ENCODE results near the gene LRRC34. TPM values are rescaled to one million over a fixed set of nuclear protein-coding genes. Genes with fewer than 3 reads are reported as not detected.

The LRRC34 gene
- total RNA-seq, 1 experiment from 2014 or later = 9.7 TPM

DNA sequence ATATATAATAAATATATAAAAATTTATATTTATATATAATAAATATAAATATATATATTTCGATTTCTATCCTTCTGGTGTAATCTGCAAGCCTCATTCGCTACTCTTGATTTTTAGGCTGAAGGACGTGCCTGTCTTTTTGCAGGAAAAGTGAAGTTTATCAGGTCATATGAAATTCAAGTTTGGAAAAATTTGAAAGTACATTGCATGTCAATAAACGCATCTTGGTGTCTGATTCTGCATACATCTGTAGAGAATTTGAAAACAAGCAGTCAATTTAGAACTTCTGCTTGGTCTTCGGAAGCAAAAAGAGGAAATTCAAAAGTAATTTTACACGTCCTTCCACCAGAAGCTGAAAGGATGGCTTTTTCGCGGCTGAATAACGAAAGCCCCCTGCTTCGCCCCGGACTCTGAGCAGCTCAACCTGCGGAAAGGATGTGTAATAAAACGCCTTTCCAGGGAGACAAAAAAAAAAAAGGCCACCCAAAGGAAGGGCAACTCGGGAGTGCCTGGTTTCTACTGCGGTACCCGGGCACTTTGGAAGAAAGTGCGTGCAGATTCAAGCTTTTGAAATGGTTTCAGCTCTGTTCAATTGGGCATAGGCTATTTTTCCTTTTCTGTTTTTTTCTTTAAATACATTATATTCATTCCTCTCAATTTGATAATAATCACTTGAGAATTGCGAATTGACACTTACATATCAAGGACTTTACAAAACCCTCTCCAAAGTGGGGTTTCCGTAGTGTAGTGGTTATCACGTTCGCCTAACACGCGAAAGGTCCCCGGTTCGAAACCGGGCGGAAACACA, 41.0 kb downstream of the LRRC34 start:
- POLR2A ChIA-PET (ENCODE audit: low non-redundant PET) = no interaction called here
- BruUV-seq (replicated peaks) = no TSS peak
- peak; percentile 91 for DNase-seq (ENCODE audit: low spot score)
- Histone ChIP-seq H3K27me3 (replicated peaks; ENCODE audit: insufficient read depth, low read depth, low read length, poor library complexity) (no peaks in the 10 kb centered on the region), H3K27ac (ENCODE audit: low read depth, low read length, poor library complexity, severe bottlenecking) (peak overlapping the region; percentile 97), H3K4me3 (ENCODE audit: low read depth, low read length, poor library complexity, severe bottlenecking) (peak overlapping the region; percentile 76), H3K36me3 (ENCODE audit: insufficient read depth, low read length, poor library complexity, severe bottlenecking) (peaks cover 19% of the 10 kb centered on the region), H3K4me1 (ENCODE audit: insufficient read depth, low read length, poor library complexity, severe bottlenecking) (peaks cover 18% of the 10 kb centered on the region), H3K9me3 (ENCODE audit: low read depth, low read length, poor library complexity, severe bottlenecking) (no peaks in the 10 kb centered on the region)
- CTCF ChIA-PET = interaction anchor here (0.6 to 1.0 kb wide), 2 partner anchors 9 to 19 kb away, joined by 5 to 11 read pairs; no protein-coding TSS in a partner anchor
- intact Hi-C loops (cut with micrococcal nuclease; ENCODE audit: unreplicated experiment) = no loop called here
- TF ChIP-seq, protein P1, sequence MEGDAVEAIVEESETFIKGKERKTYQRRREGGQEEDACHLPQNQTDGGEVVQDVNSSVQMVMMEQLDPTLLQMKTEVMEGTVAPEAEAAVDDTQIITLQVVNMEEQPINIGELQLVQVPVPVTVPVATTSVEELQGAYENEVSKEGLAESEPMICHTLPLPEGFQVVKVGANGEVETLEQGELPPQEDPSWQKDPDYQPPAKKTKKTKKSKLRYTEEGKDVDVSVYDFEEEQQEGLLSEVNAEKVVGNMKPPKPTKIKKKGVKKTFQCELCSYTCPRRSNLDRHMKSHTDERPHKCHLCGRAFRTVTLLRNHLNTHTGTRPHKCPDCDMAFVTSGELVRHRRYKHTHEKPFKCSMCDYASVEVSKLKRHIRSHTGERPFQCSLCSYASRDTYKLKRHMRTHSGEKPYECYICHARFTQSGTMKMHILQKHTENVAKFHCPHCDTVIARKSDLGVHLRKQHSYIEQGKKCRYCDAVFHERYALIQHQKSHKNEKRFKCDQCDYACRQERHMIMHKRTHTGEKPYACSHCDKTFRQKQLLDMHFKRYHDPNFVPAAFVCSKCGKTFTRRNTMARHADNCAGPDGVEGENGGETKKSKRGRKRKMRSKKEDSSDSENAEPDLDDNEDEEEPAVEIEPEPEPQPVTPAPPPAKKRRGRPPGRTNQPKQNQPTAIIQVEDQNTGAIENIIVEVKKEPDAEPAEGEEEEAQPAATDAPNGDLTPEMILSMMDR (conservative IDR thresholded peaks at IDR 0.05; ENCODE audit: low read depth, low read length) = no peak
- no peak for TF ChIP-seq EZH2 (IDR thresholded peaks at IDR 0.05; ENCODE audit: borderline replicate concordance, low read depth, low read length, poor library complexity, severe bottlenecking)

GRCh38 chr3:169769287-169770181, 43.2 kb downstream of the LRRC34 start, which contains the start of gene ACTRT3:
Gene ACTRT3 (minus strand): TSS chr3:169769561. CDS start chr3:169769520, 41 bp downstream.
- CTCF ChIA-PET = interaction anchor here (0.6 kb wide), 1 partner anchor 570 kb away, joined by 9 read pairs; no protein-coding TSS in a partner anchor
- H3K4me3 ChIP-seq (ENCODE audit: low read depth, low read length, poor library complexity, severe bottlenecking) = peak within 1 kb of the TSS; percentile 57
- peaks cover under 1% of the 10 kb centered on the region for H3K36me3 ChIP-seq (ENCODE audit: insufficient read depth, low read length, poor library complexity, severe bottlenecking)
- no peaks in the 10 kb centered on the region for H3K27me3 ChIP-seq (replicated peaks; ENCODE audit: insufficient read depth, low read depth, low read length, poor library complexity)
- peaks cover 7% of the 10 kb centered on the region for H3K4me1 ChIP-seq (ENCODE audit: insufficient read depth, low read length, poor library complexity, severe bottlenecking)
- peak; percentile 82 for DNase-seq (ENCODE audit: low spot score)
- H3K27ac ChIP-seq (ENCODE audit: low read depth, low read length, poor library complexity, severe bottlenecking) = peak within 1 kb of the TSS; percentile 80
- H3K9me3 ChIP-seq (ENCODE audit: low read depth, low read length, poor library complexity, severe bottlenecking) = no peaks in the 10 kb centered on the region
- POLR2A ChIA-PET (ENCODE audit: low non-redundant PET) = interaction anchor here (0.6 kb wide), 1 partner anchor 763 kb away, joined by 12 read pairs; no protein-coding TSS in a partner anchor
- TF ChIP-seq, protein P1 (conservative IDR thresholded peaks at IDR 0.05; ENCODE audit: low read depth, low read length) = no peak; the same call in 1 of the 2 replicates
- TF ChIP-seq EZH2 (IDR thresholded peaks at IDR 0.05; ENCODE audit: borderline replicate concordance, low read depth, low read length, poor library complexity, severe bottlenecking) = no peak
- intact Hi-C loops (cut with micrococcal nuclease; ENCODE audit: unreplicated experiment) = loop anchor here (10.0 kb wide), 4 partner anchors 195 to 1035 kb away; partner anchors contain the start of gene SEC62
- BruUV-seq (replicated peaks) = no TSS peak

DNA sequence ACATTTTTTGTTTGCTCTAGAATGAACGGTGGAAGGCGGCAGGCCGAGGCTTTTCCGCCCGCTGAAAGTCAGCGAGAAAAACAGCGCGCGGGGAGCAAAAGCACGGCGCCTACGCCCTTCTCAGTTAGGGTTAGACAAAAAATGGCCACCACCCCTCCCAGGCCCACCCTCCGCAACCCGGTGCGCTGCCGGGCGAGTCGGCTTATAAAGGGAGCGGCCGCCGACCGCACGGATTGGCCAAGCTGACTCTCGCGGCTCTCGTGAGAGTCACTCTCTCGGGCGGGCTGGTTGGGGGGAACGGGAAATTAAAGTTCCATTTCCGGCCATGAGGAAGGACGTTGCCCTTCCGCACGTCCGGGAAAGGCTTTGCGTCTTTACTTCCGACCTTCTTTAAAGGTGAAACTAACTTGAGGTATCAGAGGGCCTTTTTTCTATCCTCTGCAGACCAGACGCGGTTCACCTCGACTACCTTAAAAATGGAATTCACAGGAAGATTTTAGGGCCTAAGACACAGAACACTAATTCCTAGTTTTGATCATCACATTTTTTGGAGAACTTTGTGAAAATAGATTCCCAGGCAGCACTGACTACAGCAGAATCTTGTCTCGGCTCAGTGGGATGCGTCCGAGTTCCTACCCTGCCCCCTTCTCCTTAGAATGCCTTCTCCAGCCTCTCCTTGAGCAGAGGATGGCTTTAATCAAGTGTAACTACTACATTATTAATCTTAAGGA, 47.7 kb downstream of the LRRC34 start, which contains the start of gene TERC:
TERC (minus strand) TSS at position 179 of the 731 bp plus-strand sequence.
- intact Hi-C loops (cut with micrococcal nuclease; ENCODE audit: unreplicated experiment) = loop anchor here (10.0 kb wide), 4 partner anchors 200 to 1040 kb away; partner anchors contain the start of gene SEC62
- H3K27ac ChIP-seq (ENCODE audit: low read depth, low read length, poor library complexity, severe bottlenecking) = peak within 1 kb of the TSS; percentile 90
- peak; percentile 92 for DNase-seq (ENCODE audit: low spot score)
- ChIA-PET POLR2A (ENCODE audit: low non-redundant PET) (no interaction called here), CTCF (no interaction called here)
- TF ChIP-seq EZH2 (IDR thresholded peaks at IDR 0.05; ENCODE audit: borderline replicate concordance, low read depth, low read length, poor library complexity, severe bottlenecking) = no peak
- TF ChIP-seq, protein P1 (conservative IDR thresholded peaks at IDR 0.05; ENCODE audit: low read depth, low read length) = no peak
- peak within 1 kb of the TSS; percentile 73 for H3K4me3 ChIP-seq (ENCODE audit: low read depth, low read length, poor library complexity, severe bottlenecking)
- no peaks in the 10 kb centered on the region for H3K36me3 ChIP-seq (ENCODE audit: insufficient read depth, low read length, poor library complexity, severe bottlenecking)
- no peaks in the 10 kb centered on the region for H3K27me3 ChIP-seq (replicated peaks; ENCODE audit: insufficient read depth, low read depth, low read length, poor library complexity)
- no peaks in the 10 kb centered on the region for H3K4me1 ChIP-seq (ENCODE audit: insufficient read depth, low read length, poor library complexity, severe bottlenecking)
- H3K9me3 ChIP-seq (ENCODE audit: low read depth, low read length, poor library complexity, severe bottlenecking) = no peaks in the 10 kb centered on the region
- BruUV-seq (replicated peaks) = TSS peak; percentile 86

Measured in A673 (cell line).